Loucy (cell line): ENCODE data around the gene CLMN.

Experiments used
- EZH2phosphoT487 ChIP-seq: fragments of 200-600 bp; IDR thresholded peaks from 2 replicates; pipeline ENCODE4 v1.6.1; 2018; ENCODE audit warnings: antibody characterized with exemption, mild to moderate bottlenecking, moderate library complexity, borderline replicate concordance
- TF ChIP-seq, protein P1 (sequence below): fragments of 200-600 bp; sonication (generic); conservative IDR thresholded peaks from 2 replicates; pipeline ENCODE4 v1.5.1; 2014; ENCODE audit warnings: mild to moderate bottlenecking, antibody characterized with exemption, low read length

DNA sequence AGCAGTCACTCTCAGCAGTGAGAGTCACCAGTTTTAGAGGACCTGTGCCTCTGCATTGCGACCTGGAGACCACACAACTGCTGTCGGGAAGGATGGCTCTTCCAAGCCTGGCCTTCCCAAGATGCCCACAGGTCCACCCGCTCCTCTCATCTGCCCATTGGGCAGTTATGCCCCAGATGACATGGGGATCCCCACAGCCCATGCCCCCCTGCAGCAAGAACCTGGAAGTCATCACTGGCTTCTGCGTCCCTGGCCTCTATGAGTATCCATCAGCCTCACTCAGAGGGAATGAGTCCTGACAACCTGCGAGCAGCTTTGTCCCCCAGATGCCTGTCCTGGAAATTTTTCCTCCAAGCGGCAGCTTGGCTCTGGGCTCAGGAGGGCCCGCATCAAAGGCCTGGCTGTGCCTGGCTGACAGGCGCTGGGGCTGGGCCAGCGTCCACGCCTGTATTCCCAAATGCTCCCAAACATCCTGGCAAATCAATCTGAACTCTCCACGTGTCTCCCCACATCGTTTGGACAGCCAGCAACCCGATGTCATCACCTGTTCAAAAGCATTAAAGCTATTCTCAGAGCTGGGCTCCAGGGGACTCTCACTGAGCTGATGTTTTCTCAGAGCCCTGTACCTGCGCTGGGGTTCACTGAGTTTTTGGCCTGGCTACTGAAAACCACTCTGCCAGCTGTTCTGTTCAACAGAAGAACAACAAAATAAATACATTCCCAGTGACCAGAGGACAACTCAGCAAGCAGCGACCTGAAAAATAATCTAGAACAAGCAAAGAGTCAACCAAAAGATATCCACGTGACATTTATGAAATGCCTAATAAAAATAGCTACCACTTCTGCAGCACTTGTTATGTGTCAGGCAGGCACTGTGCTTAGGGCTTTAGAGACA, 57.8 kb downstream of the CLMN start:
- TF ChIP-seq, protein P1, sequence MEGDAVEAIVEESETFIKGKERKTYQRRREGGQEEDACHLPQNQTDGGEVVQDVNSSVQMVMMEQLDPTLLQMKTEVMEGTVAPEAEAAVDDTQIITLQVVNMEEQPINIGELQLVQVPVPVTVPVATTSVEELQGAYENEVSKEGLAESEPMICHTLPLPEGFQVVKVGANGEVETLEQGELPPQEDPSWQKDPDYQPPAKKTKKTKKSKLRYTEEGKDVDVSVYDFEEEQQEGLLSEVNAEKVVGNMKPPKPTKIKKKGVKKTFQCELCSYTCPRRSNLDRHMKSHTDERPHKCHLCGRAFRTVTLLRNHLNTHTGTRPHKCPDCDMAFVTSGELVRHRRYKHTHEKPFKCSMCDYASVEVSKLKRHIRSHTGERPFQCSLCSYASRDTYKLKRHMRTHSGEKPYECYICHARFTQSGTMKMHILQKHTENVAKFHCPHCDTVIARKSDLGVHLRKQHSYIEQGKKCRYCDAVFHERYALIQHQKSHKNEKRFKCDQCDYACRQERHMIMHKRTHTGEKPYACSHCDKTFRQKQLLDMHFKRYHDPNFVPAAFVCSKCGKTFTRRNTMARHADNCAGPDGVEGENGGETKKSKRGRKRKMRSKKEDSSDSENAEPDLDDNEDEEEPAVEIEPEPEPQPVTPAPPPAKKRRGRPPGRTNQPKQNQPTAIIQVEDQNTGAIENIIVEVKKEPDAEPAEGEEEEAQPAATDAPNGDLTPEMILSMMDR = no peak
- TF ChIP-seq EZH2phosphoT487 = no peak
